ENCODE measurements around the gene SRGAP3. TPM values are rescaled to one million over a fixed set of nuclear protein-coding genes. Genes with fewer than 3 reads are reported as not detected.
A peak's percentile ranks its signal among the peaks of the same experiment; 100 is the strongest.

SRGAP3 gene
- total and polyA plus RNA-seq, 4 donors, result 1.2 to 32.8 (median 7.3) TPM

GRCh38 chr3:8981296-8981695 is 268.1 kb downstream of the SRGAP3 start:
- Histone ChIP-seq H3K36me3 (ENCODE audit: control insufficient read depth in 4 of 4, insufficient read depth in 4 of 4, low read length in 4 of 4) (peaks cover 0 to 5% (median under 1%) of the 10 kb centered on the region in 4 donors), H3K27ac (ENCODE audit: low read depth in 1 of 2, low read length in 1 of 2) (no peak overlapping the region), H3K27me3 (ENCODE audit: control insufficient read depth in 3 of 3, insufficient read depth in 3 of 3, low read length in 2 of 3) (no peaks in the 10 kb centered on the region), H3K4me3 (no peak overlapping the region), H3K9me3 (ENCODE audit: control insufficient read depth in 4 of 4, insufficient read depth in 3 of 4, low read length in 3 of 4) (no peaks in the 10 kb centered on the region), H3K9ac (ENCODE audit: insufficient read depth in 1 of 2, low read length in 2 of 2) (no peak overlapping the region), H3K4me1 (ENCODE audit: control insufficient read depth in 5 of 5, insufficient read depth in 5 of 5, low read length in 5 of 5) (peaks cover 0 to 20% (median 0%) of the 10 kb centered on the region in 5 donors)
- ATAC-seq (ENCODE audit: insufficient read depth, low FRiP score) (no peak), DNase-seq (no peak)
- WGBS, 2 donors, result 82 to 84% methylated on average over 9 of the region's 9 CpGs
- no peak for TF ChIP-seq CTCF (IDR thresholded peaks at IDR 0.05; ENCODE audit: control extremely low read depth, extremely low read depth)

- no peak overlapping the region for H3K9ac ChIP-seq (ENCODE audit: insufficient read depth in 1 of 2, low read length in 2 of 2)
- no peak for ATAC-seq (ENCODE audit: insufficient read depth, low FRiP score)
Measured at GRCh38 chr3:8980756-8981257, 268.6 kb downstream of the SRGAP3 start.

GRCh38 chr3:8979262-8979661 is 270.2 kb downstream of the SRGAP3 start:
- no peaks in the 10 kb centered on the region for H3K9me3 ChIP-seq (ENCODE audit: control insufficient read depth in 4 of 4, insufficient read depth in 3 of 4, low read length in 3 of 4)
- no peak overlapping the region for H3K4me3 ChIP-seq
- no peak overlapping the region for H3K27ac ChIP-seq (ENCODE audit: low read depth in 1 of 2, low read length in 1 of 2)
- H3K9ac ChIP-seq (ENCODE audit: insufficient read depth in 1 of 2, low read length in 2 of 2), result no peak overlapping the region
- WGBS, 2 donors, result 94 to 99% methylated on average over 1 of the region's 1 CpG
- DNase-seq, result no peak
- ATAC-seq (ENCODE audit: insufficient read depth, low FRiP score), result no peak
- no peaks in the 10 kb centered on the region for H3K27me3 ChIP-seq (ENCODE audit: control insufficient read depth in 3 of 3, insufficient read depth in 3 of 3, low read length in 2 of 3)
- peaks cover 0 to 2% (median 0%) of the 10 kb centered on the region in 4 donors for H3K36me3 ChIP-seq (ENCODE audit: control insufficient read depth in 4 of 4, insufficient read depth in 4 of 4, low read length in 4 of 4)
- H3K4me1 ChIP-seq (ENCODE audit: control insufficient read depth in 5 of 5, insufficient read depth in 5 of 5, low read length in 5 of 5), result peaks cover 0 to 20% (median 0%) of the 10 kb centered on the region in 5 donors
- TF ChIP-seq CTCF (IDR thresholded peaks at IDR 0.05; ENCODE audit: control extremely low read depth, extremely low read depth), result no peak

More at GRCh38 chr3:8980756-8981257, 268.6 kb downstream of the SRGAP3 start:
- H3K27ac ChIP-seq (ENCODE audit: low read depth in 1 of 2, low read length in 1 of 2), result no peak overlapping the region
- peaks cover 0 to 20% (median 0%) of the 10 kb centered on the region in 5 donors for H3K4me1 ChIP-seq (ENCODE audit: control insufficient read depth in 5 of 5, insufficient read depth in 5 of 5, low read length in 5 of 5)
- H3K36me3 ChIP-seq (ENCODE audit: control insufficient read depth in 4 of 4, insufficient read depth in 4 of 4, low read length in 4 of 4), result peaks cover 0 to 5% (median 0%) of the 10 kb centered on the region in 4 donors
- no peaks in the 10 kb centered on the region for H3K27me3 ChIP-seq (ENCODE audit: control insufficient read depth in 3 of 3, insufficient read depth in 3 of 3, low read length in 2 of 3)
- peak in 1 of 3 donors; percentile 35 for DNase-seq
- WGBS, 2 donors, result 47 to 57% methylated on average over 6 of the region's 6 CpGs
- H3K4me3 ChIP-seq, result no peak overlapping the region
- TF ChIP-seq CTCF (IDR thresholded peaks at IDR 0.05; ENCODE audit: control extremely low read depth, extremely low read depth), result no peak
- no peaks in the 10 kb centered on the region for H3K9me3 ChIP-seq (ENCODE audit: control insufficient read depth in 4 of 4, insufficient read depth in 3 of 4, low read length in 3 of 4)

- H3K36me3 ChIP-seq (ENCODE audit: control insufficient read depth in 4 of 4, insufficient read depth in 4 of 4, low read length in 4 of 4), result peaks cover 0 to 1% (median 0%) of the 10 kb centered on the region in 4 donors
- no peaks in the 10 kb centered on the region for H3K27me3 ChIP-seq (ENCODE audit: control insufficient read depth in 3 of 3, insufficient read depth in 3 of 3, low read length in 2 of 3)
- no peak overlapping the region for H3K4me3 ChIP-seq
- no peak overlapping the region for H3K27ac ChIP-seq (ENCODE audit: low read depth in 1 of 2, low read length in 1 of 2)
- 71 to 90% methylated on average over 3 of the region's 3 CpGs for WGBS, 2 donors
- no peaks in the 10 kb centered on the region for H3K9me3 ChIP-seq (ENCODE audit: control insufficient read depth in 4 of 4, insufficient read depth in 3 of 4, low read length in 3 of 4)
- peaks cover 0 to 19% (median 0%) of the 10 kb centered on the region in 5 donors for H3K4me1 ChIP-seq (ENCODE audit: control insufficient read depth in 5 of 5, insufficient read depth in 5 of 5, low read length in 5 of 5)
- no peak overlapping the region for H3K9ac ChIP-seq (ENCODE audit: insufficient read depth in 1 of 2, low read length in 2 of 2)
- no peak for DNase-seq
- no peak for ATAC-seq (ENCODE audit: insufficient read depth, low FRiP score)
- no peak for TF ChIP-seq CTCF (IDR thresholded peaks at IDR 0.05; ENCODE audit: control extremely low read depth, extremely low read depth)
Measured at GRCh38 chr3:8978551-8978950, 270.9 kb downstream of the SRGAP3 start.

Measured in lung (tissue), 12 donors.